Endodermal cell (in vitro differentiated cells): ENCODE results near the gene PRKAG2. TPM values are rescaled to one million over a fixed set of nuclear protein-coding genes. Genes with fewer than 3 reads are reported as not detected.
"Not testable (repeated sequence)": the region's sequence is repeated elsewhere in the genome, so short reads cannot be mapped to it uniquely, and the experiment has no call there.

Experiments used
- DNase-seq: peaks from one replicate; pipeline ENCODE4 v3.0.0-alpha.2; 2017
- H3K27ac ChIP-seq: 2 replicates; pipeline ENCODE4 v1.5.1; 2013; ENCODE audit warnings: mild to moderate bottlenecking, low read depth, low read length, moderate library complexity
- H3K27me3 ChIP-seq: 2 replicates; pipeline ENCODE4 v1.6.1; 2013; ENCODE audit warnings: mild to moderate bottlenecking, low read length, moderate library complexity; ENCODE audit not compliant: insufficient read depth, control insufficient read depth, poor library complexity, severe bottlenecking
- H3K36me3 ChIP-seq: 2 replicates; pipeline ENCODE4 v1.7.0; 2013; ENCODE audit warnings: mild to moderate bottlenecking, low read length, moderate library complexity; ENCODE audit not compliant: control insufficient read depth, insufficient read depth
- H3K4me1 ChIP-seq: one replicate; pipeline ENCODE4 v1.7.0; 2013; ENCODE audit warnings: low read length; ENCODE audit not compliant: control insufficient read depth, insufficient read depth
- H3K4me3 ChIP-seq: 2 replicates; pipeline ENCODE4 v1.5.1; 2013; ENCODE audit warnings: mild to moderate bottlenecking, low read length, moderate library complexity
- H3K9ac ChIP-seq: 2 replicates; pipeline ENCODE4 v1.6.1; 2013; ENCODE audit warnings: mild to moderate bottlenecking, low read length, moderate library complexity; ENCODE audit not compliant: poor library complexity, severe bottlenecking; ENCODE audit errors: extremely low read depth
- H3K9me3 ChIP-seq: 2 replicates; pipeline ENCODE4 v1.6.1; 2013; ENCODE audit warnings: mild to moderate bottlenecking, low read length, moderate library complexity; ENCODE audit not compliant: control insufficient read depth
- H3K27ac Mint-ChIP-seq: 2 replicates; pipeline ENCODE4 v1.8.0; 2020; ENCODE audit warnings: mixed read lengths
- H3K27me3 Mint-ChIP-seq: 2 replicates; pipeline ENCODE4 v1.8.0; 2021; ENCODE audit warnings: mild to moderate bottlenecking, mixed read lengths; ENCODE audit not compliant: insufficient read depth
- H3K36me3 Mint-ChIP-seq: 2 replicates; pipeline ENCODE4 v1.8.0; 2020; ENCODE audit warnings: low read depth, mixed read lengths
- H3K4me1 Mint-ChIP-seq: 2 replicates; pipeline ENCODE4 v1.8.0; 2020; ENCODE audit warnings: mixed read lengths
- H3K4me3 Mint-ChIP-seq: 2 replicates; pipeline ENCODE4 v1.8.0; 2020; ENCODE audit warnings: mild to moderate bottlenecking, moderate library complexity, mixed read lengths
- H3K9me3 Mint-ChIP-seq: 2 replicates; pipeline ENCODE4 v1.8.0; 2020; ENCODE audit warnings: mild to moderate bottlenecking, mixed read lengths
- WGBS, 2 experiments: methylation state at CpG; one replicate each; pipeline versions ENCODE4 v1.1.5 to v1.1.7; 2013; ENCODE audit warnings: missing lambda C conversion rate in 2 of 2, mixed read lengths in 1 of 2; ENCODE audit not compliant: insufficient coverage in 1 of 2, insufficient read length in 1 of 2; 5-methylcytosine and 5-hydroxymethylcytosine counted together
- total RNA-seq, 2 donors: library from RNA; stranded (reverse); fragmentation: NEBNext Ultra II Directional in 1 of 2; extraction: Animal tissue kit (Norgen Biotek cat#: 25700) in 1 of 2; gene quantifications; 2 replicates in 1 of 2; 3 replicates in 1 of 2; pipeline ENCODE4 v1.2.1, GENCODE V29; 2021
- TF ChIP-seq, protein P1 (sequence below): fragments of 200-600 bp; sonication (generic); conservative IDR thresholded peaks from 2 replicates; pipeline ENCODE4 v1.5.0; 2021; ENCODE audit warnings: antibody characterized with exemption, mild to moderate bottlenecking

Gene PRKAG2
- total RNA-seq, 2 donors from 2014 or later = 17.2 to 20.7 TPM

DNA sequence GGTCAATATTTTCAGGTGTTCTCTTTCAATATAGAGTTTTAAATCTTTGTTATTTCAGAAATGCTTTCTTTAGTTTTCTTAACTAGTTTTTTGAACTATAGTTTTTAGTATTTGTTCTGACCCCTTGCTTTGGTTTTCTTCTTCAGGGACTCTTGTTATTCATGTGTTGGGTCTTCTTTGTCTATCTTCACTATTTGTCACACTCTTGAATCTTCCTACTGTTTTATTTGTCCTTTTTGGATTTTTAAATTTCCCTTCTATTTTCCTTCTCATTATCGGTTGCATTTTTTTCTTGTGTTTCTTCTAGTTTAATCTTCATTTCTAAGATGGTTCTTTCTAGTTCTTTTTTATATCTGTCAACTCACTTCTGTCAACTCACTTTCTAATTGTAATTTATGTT lies 37.1 kb upstream of the PRKAG2 start:
- peaks cover 17% of the 10 kb centered on the region for H3K27me3 Mint-ChIP-seq
- DNase-seq = no peak
- Histone ChIP-seq H3K4me3 (no peak overlapping the region), H3K9ac (no peak overlapping the region), H3K36me3 (no peaks in the 10 kb centered on the region), H3K27me3 (no peaks in the 10 kb centered on the region), H3K27ac (no peak overlapping the region), H3K4me1 (peaks cover 4% of the 10 kb centered on the region), H3K9me3 (peaks cover 20% of the 10 kb centered on the region)
- peaks cover 14% of the 10 kb centered on the region for H3K4me1 Mint-ChIP-seq
- TF ChIP-seq, protein P1, sequence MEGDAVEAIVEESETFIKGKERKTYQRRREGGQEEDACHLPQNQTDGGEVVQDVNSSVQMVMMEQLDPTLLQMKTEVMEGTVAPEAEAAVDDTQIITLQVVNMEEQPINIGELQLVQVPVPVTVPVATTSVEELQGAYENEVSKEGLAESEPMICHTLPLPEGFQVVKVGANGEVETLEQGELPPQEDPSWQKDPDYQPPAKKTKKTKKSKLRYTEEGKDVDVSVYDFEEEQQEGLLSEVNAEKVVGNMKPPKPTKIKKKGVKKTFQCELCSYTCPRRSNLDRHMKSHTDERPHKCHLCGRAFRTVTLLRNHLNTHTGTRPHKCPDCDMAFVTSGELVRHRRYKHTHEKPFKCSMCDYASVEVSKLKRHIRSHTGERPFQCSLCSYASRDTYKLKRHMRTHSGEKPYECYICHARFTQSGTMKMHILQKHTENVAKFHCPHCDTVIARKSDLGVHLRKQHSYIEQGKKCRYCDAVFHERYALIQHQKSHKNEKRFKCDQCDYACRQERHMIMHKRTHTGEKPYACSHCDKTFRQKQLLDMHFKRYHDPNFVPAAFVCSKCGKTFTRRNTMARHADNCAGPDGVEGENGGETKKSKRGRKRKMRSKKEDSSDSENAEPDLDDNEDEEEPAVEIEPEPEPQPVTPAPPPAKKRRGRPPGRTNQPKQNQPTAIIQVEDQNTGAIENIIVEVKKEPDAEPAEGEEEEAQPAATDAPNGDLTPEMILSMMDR = no peak
- H3K27ac Mint-ChIP-seq = no peak overlapping the region
- H3K4me3 Mint-ChIP-seq = no peak overlapping the region
- WGBS, 2 experiments = 100% methylated on average over 1 of the region's 1 CpG; no CpG with 5 or more reads in 1 of the 2 experiments
- peaks cover 24% of the 10 kb centered on the region for H3K9me3 Mint-ChIP-seq
- H3K36me3 Mint-ChIP-seq = peaks cover 2% of the 10 kb centered on the region

DNA sequence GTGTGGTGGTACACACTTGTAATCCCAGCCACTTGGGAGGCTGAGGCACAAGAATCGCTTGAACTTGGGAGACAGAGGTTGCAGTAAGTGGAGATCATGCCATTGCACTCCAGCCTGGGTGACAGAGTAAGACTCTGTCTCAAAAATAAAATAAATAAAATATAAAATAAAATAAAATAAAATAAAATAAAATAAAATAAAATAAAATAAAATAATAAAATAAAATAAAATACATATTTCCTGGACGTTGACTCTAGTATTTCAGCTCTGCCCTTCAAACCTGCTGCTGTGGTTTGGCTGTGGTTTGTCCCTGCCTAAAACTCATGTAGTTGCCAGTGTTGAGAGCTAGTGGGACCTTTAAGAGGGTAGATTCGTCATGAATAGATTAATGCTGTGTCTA lies 33.7 kb upstream of the PRKAG2 start:
- H3K36me3 Mint-ChIP-seq, H3K4me3 Mint-ChIP-seq, H3K27me3 ChIP-seq, H3K4me1 ChIP-seq, H3K4me1 Mint-ChIP-seq, H3K27ac ChIP-seq, H3K9ac ChIP-seq, H3K4me3 ChIP-seq, DNase-seq, H3K27ac Mint-ChIP-seq, H3K36me3 ChIP-seq: not testable (repeated sequence)
- peaks cover 15% of the 10 kb centered on the region for H3K27me3 Mint-ChIP-seq
- 88 to 100% methylated on average over 1 to 3 of the region's 3 CpGs for WGBS, 2 experiments
- peaks cover 20% of the 10 kb centered on the region for H3K9me3 ChIP-seq
- H3K9me3 Mint-ChIP-seq = peaks cover 30% of the 10 kb centered on the region

DNA sequence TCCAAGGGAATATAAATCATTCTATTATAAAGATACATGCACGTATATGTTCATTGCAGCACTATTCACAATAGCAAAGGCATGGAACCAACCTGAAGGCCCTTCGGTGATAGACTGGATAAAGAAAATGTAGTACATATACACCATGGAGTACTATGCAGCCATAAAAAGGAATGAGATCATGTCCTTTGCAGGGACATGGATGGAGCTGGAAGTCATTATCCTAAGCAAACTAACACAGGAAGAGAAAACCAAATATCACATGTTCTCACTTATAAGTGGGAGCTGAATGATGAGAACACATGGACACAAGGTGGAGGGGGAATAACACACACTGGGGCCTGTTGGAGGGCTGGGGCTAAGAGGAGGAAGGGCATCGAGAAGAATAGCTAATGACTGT lies 30.2 kb upstream of the PRKAG2 start:
- not testable (repeated sequence) for H3K9me3 ChIP-seq, H3K36me3 Mint-ChIP-seq, DNase-seq, H3K4me3 Mint-ChIP-seq, H3K4me1 Mint-ChIP-seq, H3K4me3 ChIP-seq, H3K27ac Mint-ChIP-seq, H3K27me3 ChIP-seq, H3K4me1 ChIP-seq, H3K27ac ChIP-seq, H3K9ac ChIP-seq, H3K36me3 ChIP-seq
- WGBS, 2 experiments = 95 to 100% methylated on average over 1 to 3 of the region's 3 CpGs
- Mint-ChIP-seq H3K27me3 (peaks cover 12% of the 10 kb centered on the region), H3K9me3 (peaks cover 13% of the 10 kb centered on the region)

DNA sequence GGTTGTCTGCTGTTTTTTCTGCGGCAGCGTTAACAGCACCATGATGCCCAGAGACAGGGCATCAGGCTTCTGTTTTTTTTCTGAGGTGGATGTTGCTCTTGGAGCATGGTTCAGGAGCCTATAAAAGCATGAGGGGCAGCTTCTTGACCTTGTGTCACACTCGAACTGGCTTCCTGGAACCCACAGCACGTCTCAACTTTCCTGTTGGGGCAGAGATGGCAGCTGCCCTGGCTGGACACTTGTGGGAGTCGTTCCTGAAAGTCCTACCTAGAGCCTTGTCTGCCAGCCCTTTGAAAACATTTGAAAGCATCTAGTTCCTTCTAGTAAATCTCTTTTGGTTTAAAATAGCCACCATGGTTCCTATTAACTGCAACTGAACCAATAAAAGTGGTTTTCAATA lies 28.9 kb upstream of the PRKAG2 start:
- Histone ChIP-seq H3K9me3 (peaks cover under 1% of the 10 kb centered on the region), H3K27me3 (no peaks in the 10 kb centered on the region), H3K27ac (no peak overlapping the region), H3K9ac (no peak overlapping the region), H3K4me1 (no peaks in the 10 kb centered on the region), H3K4me3 (no peak overlapping the region), H3K36me3 (no peaks in the 10 kb centered on the region)
- peaks cover 23% of the 10 kb centered on the region for H3K27me3 Mint-ChIP-seq
- TF ChIP-seq, protein P1 = no peak
- DNase-seq = no peak
- WGBS, 2 experiments = 76 to 88% methylated on average over 4 to 5 of the region's 5 CpGs
- H3K36me3 Mint-ChIP-seq = no peaks in the 10 kb centered on the region
- peaks cover 7% of the 10 kb centered on the region for H3K9me3 Mint-ChIP-seq
- no peaks in the 10 kb centered on the region for H3K4me1 Mint-ChIP-seq
- H3K4me3 Mint-ChIP-seq = no peak overlapping the region
- no peak overlapping the region for H3K27ac Mint-ChIP-seq
